HS-27A (cell line): Measurements from ENCODE around the gene RBM20.
"Not testable (repeated sequence)": the region's sequence is repeated elsewhere in the genome, so short reads cannot be mapped to it uniquely, and the experiment has no call there.

Source experiments
- DNase-seq: peaks from one replicate; pipeline ENCODE4 v3.0.0-alpha.2; 2012; ENCODE audit warnings: low read depth, missing footprints

RBM20 gene

GRCh38 chr10:110853921-110854605 is 209.9 kb downstream of the RBM20 start:
- no peak for DNase-seq

DNA sequence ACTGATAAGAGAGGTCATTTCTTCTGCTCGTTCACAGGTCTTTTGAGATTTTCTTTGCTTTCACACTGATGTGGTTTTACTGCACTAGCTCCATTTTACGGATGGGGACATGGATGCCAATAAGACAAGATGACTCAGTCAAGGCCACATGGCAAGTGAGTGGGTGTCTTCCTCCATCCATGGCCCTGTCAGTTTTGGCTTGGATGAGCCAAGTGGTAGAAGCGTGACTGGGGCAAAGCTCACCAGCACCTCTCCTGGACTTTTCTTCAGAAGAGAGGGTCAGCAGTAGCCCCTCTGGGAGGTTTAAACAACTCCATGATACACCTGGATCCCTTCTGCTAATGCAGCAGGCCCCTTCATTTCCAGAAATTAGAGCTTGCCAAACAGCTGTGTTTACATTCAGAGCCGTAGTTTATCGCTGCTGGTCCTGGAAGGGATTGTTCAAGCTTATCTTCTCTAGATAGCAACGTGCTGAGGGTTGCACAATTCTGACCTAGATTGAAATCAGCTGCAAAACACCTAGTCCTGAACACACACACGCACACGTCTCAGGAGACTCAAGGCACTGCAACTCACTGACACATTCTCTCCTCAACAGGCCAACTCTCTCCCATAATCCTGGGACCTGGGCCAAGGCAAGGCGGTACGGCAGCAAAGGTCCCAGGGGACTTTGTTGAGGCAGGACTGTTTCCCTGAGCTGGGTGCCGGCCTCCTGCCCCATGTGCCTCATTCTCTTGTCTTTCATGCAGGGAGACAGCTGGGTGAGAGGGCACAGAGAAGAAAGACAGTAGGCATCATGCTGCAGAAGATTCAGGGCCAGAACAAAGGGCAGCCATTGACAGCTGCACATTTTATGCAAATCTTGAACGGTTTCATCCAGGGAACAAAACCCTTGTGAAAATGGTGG is 213.4 kb downstream of the RBM20 start:
- no peak for DNase-seq

DNA sequence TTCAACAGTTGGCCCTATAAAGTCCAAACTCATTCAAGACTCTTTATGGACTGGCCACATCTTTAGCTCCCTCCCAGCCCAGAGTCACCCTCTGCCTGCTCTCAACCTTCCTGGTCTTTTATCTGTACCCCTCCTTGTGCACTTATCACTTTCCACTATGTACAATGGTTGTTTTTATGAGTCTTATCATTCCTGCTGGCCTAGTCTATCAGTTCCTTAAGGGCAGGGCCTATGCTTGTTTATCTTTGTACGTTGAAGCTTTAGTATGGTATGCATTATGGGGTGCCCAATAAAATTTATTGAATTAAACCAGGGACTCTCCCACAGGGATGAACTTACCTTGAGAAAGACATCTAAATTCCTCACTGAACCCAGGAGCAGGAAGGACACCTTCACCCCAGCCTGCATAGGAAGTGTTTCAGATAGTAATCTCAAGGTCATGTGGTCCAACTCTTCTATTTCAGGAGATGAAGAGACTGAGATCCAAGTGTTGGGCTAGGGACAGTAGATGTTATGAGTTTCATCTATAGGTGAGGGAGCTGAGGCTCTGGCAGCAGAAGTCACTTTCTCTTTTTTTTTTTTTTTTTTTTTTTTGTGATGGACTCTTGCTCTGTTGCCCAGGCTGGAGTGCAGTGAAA is 214.3 kb downstream of the RBM20 start:
- no peak for DNase-seq

- no peak for DNase-seq
Measured at GRCh38 chr10:110859206-110859972, 215.3 kb downstream of the RBM20 start.

GRCh38 chr10:110859973-110860376 is 215.8 kb downstream of the RBM20 start:
- DNase-seq = no peak

DNA sequence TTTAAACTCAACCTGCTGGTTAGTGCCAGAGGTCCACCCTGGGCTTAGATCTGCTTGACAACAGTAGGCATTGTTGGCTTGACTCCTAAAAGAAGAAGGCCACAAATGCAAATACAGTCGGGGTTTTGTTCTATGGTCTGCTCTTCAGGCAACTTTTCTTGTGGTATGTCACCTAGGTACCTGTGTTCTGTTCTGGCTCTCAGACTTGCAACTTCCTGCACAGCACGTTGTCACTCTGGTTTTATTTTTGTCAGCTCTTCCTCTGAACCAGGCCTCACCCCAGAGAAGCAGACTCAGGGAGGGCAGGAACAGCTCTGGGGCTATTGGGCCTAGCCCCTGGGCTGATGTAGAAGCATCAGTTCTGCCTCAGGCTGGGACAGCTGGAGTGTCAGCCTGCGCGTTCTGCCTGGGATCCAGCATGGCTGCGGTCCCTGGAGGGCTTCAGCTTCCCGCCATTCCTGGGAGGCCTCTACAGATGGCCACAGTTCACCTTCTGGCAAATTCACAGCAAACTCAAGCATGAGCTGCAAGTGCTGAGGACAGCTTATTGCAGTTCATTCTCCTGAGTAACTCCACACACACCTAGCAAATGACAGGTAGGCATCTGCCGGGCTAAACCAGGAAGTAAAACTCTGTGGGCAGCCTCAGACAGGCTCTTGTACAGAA is 216.6 kb downstream of the RBM20 start:
- no peak for DNase-seq

DNA sequence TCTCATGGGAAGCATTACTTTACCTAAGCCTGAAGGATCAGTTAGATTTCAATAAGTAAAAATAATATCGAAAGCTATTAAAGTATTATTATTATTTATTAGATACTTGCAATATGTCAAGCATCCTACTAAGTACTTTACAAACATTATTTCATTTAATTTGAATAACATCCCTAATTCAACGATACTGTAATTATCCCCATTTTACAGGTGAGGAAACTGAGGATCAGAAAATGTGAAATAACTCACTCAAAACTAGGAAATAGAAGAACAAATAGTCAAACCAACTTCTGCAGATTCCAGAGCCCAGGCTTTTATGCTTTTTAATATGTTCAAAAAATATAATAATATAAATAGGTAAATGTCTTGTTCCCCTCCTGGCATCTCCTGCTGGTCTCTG is 217.3 kb downstream of the RBM20 start:
- DNase-seq = no peak

GRCh38 chr10:110861930-110862649 is 218.0 kb downstream of the RBM20 start:
- DNase-seq = no peak

GRCh38 chr10:110862961-110863360 is 218.8 kb downstream of the RBM20 start:
- DNase-seq = no peak

DNA sequence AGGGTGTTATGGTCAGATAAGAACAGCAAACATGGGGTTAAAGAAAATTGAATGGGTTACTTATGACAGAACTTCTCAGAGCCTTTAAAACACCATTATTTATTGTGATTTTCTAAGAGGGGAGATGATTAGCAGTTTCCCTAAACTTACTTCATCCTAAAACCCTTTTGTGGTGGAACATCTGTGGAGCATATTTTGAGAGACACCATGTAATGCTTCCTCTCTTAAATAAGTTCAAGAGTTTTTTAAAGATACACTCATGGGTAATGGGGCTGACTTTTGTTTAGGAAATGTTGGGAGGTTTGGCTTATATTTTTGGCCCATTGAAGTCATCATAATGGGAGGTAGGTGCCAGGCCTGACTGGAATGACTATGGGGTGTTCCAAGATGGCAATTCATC is 219.2 kb downstream of the RBM20 start:
- no peak for DNase-seq

GRCh38 chr10:110863956-110864355 is 219.8 kb downstream of the RBM20 start:
- DNase-seq = no peak

GRCh38 chr10:110864662-110865140 is 220.6 kb downstream of the RBM20 start:
- DNase-seq = no peak

- no peak for DNase-seq
Measured at GRCh38 chr10:110865186-110865808, 221.2 kb downstream of the RBM20 start.

GRCh38 chr10:110865809-110866482 is 221.8 kb downstream of the RBM20 start:
- DNase-seq = no peak

- not testable (repeated sequence) for DNase-seq
Measured at GRCh38 chr10:110867011-110867806, 223.1 kb downstream of the RBM20 start.

DNA sequence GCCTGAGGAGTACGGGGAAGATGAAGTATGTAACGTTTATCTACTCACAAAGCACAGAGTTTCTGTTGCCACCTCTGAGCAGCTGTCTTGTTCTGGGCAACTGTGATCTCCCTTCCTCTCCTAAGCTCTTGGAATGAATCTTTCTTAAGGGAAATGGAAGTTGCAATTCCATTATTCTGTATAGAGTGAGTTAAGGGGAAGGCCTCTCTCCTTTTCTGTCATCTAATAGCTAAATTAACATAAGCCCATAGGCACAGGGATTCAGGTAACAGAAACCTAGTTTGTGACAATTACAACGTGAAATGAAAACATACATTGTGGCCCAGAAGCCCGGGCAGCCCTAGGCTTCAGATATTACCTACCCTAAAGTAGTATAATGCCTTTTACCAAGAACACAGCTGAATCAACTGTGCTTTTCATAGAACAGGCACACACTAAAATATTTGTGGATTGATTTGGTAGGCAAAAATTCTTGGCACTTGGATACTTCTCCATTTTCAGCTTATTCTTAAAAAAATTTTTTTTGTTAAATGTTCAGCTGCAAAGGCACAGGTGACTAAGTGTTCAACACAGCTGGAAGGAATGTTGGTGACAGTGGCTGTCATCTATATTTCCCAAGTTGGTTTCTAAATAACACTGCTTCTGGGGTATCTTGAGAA is 223.8 kb downstream of the RBM20 start:
- DNase-seq = no peak

DNA sequence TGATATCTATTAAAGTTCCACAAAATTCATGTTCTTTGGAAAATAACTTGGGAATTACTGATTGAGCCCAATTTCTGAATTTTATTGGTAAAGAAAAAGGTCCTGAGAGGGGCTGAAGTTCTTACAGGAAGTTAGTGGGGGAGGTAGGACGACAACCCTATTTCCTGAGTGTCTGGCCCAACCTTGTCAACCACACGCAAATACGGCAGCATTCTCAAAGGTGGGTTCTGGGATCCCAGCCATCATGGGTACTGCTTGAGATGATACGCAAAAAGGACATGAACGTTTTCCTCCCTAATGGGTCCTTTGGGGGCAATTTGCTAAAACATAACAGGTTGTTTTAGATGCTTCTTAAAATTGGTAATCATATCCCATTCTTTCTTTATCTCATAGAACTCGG is 224.8 kb downstream of the RBM20 start:
- DNase-seq = no peak

GRCh38 chr10:110870823-110871297 is 226.7 kb downstream of the RBM20 start:
- no peak for DNase-seq
